Activated T-cell treated with anti-CD3 and anti-CD28 coated beads for 24 hours (primary cell): ENCODE measurements around the gene RPL19.
A peak's percentile ranks its signal among the peaks of the same experiment; 100 is the strongest.

Source experiments
- DNase-seq: peaks from one replicate; pipeline ENCODE4 v3.0.0-alpha.2; 2020; ENCODE audit warnings: low read depth

RPL19 gene

DNA sequence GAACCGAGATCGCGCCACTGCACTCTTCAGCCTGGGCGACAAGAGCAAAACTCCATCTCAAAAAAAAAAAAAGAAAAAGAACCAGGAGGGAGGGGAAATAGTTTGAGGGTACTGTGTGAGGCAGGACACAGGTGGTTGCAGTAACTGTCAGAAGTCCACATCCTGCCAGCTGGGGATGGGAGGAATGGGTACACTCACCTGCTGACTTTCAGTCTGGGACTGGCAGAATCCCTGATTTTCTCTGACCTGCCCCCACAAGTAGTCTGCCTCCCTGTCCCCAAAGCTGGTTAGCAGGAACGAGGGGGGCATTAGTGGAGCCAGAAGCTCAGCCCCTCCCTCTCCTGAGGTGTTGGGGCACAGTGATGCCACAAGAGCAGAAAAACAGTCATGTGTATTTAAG lies 27.0 kb upstream of the RPL19 start:
- DNase-seq = no peak

DNA sequence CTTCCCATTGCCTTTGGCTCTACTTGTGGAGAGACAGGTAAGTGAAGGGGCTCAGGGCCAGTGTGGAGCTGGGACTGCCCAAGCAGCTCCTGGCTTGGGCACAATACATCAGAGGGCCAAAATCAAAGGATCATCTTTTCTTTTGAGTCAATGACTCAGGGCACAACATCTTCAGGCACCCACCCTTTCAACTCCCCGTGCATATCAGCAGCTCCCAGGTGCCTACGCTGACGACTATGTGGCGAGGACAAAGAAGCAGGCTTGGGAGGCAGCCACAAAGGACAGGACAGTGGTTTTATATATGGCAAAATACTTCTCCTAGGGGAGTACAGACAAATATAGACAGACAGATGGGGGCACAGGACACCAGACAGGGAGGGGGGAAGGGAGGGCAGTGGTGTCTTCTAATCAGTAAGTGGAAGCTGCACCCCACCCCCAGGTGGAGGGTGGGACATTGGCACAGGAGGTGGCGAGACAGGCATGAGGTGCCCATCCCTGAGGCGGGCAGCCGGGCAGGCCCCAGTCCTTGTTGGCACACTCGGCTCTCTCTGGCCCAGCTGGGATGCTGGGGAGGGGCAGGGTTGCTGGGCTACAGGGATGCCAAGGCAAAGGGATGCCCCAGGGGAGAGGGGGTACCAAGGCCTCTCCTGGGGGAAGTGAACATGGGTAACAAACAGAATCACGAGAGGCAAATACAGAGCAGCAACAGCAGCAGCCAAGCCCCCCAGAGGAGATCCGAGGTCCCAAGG lies 26.4 kb upstream of the RPL19 start:
- DNase-seq = no peak

- peak; percentile 56 for DNase-seq
Measured at GRCh38 chr17:39174920-39175694, 25.0 kb upstream of the RPL19 start.

DNA sequence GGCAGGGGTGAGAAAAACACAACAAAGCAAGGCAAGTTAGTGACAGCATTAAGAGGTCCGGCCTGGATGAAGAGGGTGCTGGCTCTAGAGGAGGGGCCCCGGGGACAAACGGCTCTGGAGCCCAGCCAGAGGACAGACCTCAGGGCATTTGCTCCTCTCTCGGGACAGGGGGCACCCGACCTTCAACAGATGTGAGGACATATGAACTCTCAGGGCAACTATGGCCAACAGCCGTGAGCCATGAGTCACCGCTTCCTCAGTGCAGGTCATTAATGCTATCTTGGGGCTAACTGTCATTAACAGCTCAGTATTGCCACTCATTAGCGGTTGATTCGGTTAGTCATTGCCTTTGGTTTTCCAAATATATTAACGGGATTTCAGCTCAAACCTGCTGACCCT lies 24.4 kb upstream of the RPL19 start:
- DNase-seq = no peak

DNA sequence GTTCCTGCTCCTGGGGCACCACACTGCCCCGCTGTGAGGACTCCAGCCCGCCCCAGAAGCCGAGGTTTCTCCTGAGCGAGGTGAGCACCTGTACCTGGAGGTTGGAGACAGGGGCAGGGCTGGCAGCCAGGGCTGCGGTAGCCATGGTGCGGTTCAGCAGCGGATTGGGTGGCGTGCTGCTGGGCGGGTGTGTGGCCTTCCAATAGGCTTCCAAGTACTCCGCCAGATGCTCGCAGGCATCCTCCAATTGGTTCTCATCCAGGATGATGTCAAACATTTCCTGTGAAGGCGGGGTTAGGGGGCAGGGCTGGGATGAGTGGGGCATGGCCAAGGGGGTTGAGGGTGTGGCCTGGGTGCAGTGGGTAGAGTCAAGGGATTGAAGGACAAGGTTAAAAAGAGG lies 22.8 kb upstream of the RPL19 start:
- no peak for DNase-seq

DNA sequence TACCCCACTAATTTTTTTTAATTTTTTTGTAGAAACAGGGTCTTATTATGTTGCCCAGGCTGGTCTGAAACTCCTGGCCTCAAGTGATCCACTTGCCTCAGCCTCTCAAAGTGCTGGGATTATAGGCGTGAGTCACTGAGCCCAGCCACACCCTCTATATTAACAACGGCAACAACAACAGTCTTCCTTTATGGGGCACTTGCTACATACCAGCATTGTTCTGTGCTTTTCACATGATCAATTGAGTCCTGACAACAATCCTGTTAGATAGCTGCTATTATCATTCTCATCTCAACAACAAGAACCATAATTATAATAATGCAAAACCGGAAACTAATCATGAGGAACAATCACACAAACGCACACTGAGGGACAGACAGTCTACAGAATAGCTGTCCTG lies 21.5 kb upstream of the RPL19 start:
- no peak for DNase-seq

DNA sequence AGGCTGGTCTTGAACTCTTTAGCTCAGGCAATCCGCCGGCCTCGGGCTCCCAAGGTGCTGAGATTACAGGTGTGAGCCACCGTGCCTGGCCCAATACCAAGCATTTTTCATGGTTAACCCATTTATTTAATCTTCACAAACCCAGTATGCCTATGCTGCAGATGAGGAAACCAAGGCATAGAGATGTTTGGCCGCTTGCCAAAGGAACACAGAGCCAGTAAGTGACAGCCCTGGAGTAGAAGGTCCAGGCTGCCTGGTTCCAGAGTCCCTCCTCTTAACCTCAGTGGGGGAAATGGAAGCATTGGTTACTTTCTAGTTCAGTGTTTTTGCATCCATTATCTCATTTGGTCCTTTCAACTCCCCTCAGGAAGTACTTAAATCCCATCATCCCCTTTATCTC lies 18.8 kb upstream of the RPL19 start:
- no peak for DNase-seq

GRCh38 chr17:39183045-39183444 lies 17.0 kb upstream of the RPL19 start:
- no peak for DNase-seq

- DNase-seq = no peak
Measured at GRCh38 chr17:39183720-39184119, 16.4 kb upstream of the RPL19 start.

- no peak for DNase-seq
Measured at GRCh38 chr17:39186481-39187002, 13.5 kb upstream of the RPL19 start.

GRCh38 chr17:39187152-39187830 lies 12.8 kb upstream of the RPL19 start:
- DNase-seq = no peak

GRCh38 chr17:39191750-39192510 lies 8.2 kb upstream of the RPL19 start:
- DNase-seq = no peak

DNA sequence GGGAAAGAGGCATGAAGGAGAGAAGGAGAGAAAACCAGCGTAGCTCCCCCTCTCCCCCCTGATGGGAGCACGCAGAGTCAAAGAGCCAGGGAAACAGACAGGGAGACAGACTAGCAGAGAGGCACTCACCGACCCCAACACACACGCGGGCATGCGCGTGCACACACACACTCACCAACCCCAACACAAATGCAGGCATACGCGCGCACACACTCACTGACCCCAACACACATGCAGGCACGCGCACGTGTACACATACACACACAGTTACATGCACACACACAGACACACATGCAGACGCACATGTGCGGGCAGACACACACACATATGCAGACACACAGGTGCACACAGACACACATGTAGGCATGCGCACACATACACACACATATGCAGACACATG lies 7.2 kb upstream of the RPL19 start:
- no peak for DNase-seq

DNA sequence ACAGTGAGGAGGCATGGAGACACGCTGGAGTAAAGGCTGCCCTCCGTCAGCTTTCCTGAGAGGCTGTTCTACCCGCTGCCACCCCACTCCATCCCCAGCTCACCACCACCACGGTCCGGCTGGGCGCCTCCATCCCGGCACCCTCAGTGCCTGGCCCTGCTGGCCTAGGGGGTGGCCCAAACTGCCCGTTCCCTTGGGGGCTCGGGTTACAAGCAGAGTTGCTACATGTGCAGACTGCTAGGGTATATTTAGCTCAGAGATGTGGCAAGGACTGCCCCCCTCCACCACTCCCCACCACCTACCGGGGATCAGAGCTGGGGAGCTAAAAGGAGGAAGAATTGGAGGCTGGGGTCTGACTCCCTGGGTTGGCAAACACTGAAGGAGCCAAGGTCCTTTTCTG lies 6.7 kb upstream of the RPL19 start:
- no peak for DNase-seq

- DNase-seq = no peak
Measured at GRCh38 chr17:39194089-39194984, 5.7 kb upstream of the RPL19 start.

DNA sequence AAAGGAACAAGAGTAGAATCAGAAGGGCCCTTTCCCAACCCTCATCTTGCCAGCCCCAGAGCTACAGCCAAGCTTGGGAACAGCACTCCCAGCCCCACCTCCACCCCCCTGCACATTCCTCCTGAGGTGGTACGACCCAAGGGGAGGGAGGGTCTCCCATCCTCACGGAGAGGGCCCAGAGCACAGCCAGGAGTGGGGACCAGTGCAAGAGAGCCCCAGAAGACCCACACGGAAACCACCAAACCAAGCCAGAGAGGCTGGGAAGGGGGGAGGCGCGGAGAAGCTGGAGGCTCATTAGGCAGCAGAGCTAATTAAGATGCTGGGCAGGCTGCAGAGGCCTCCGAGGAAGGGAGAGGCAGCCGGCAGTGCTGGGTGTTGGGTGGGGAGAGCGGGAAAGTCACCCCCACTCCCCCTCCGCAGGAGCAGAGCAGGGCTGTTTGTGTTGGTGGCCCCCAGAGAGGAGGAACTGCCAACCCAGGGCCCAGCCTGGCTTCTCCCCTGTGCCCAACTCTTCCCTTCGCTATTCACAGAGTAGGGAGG lies 5.0 kb upstream of the RPL19 start:
- no peak for DNase-seq

GRCh38 chr17:39195568-39196160 lies 4.4 kb upstream of the RPL19 start:
- DNase-seq = no peak

- DNase-seq = no peak
Measured at GRCh38 chr17:39196241-39196807, 3.8 kb upstream of the RPL19 start.

- DNase-seq = no peak
Measured at GRCh38 chr17:39196808-39197291, 3.2 kb upstream of the RPL19 start.
